Raji (cell line): ENCODE measurements around the gene PI4K2B.

Experiments used
- POLR2A ChIP-seq: IDR thresholded peaks from 2 replicates; pipeline ENCODE4 v1.6.1; 2011; ENCODE audit warnings: low read depth, low read length, control low read depth; ENCODE audit not compliant: insufficient read depth

Gene PI4K2B

GRCh38 chr4:25233737-25234389 is at the start of gene PI4K2B:
TSS of gene PI4K2B (plus strand) at chr4:25234033. CDS start at chr4:25234164, 131 bp downstream.
- peak; percentile 97 for TF ChIP-seq POLR2A

- TF ChIP-seq POLR2A, result no peak
These were observed 49.8 kb upstream of the PI4K2B start for GRCh38 chr4:25184056-25184455.

GRCh38 chr4:25190407-25190806 is 43.4 kb upstream of the PI4K2B start:
- no peak for TF ChIP-seq POLR2A

- TF ChIP-seq POLR2A, result no peak
These were observed 35.1 kb upstream of the PI4K2B start for GRCh38 chr4:25198713-25199112.

- TF ChIP-seq POLR2A, result no peak
These were observed 25.8 kb upstream of the PI4K2B start for GRCh38 chr4:25207997-25208396.

- TF ChIP-seq POLR2A, result no peak
These were observed 24.1 kb upstream of the PI4K2B start for GRCh38 chr4:25209702-25210101.

GRCh38 chr4:25211721-25212120 is 22.1 kb upstream of the PI4K2B start:
- TF ChIP-seq POLR2A, result no peak

- no peak for TF ChIP-seq POLR2A
These were observed 21.0 kb upstream of the PI4K2B start for GRCh38 chr4:25212822-25213221.

- TF ChIP-seq POLR2A, result no peak
These were observed 20.4 kb upstream of the PI4K2B start for GRCh38 chr4:25213347-25213979.

- TF ChIP-seq POLR2A, result no peak
These were observed 18.3 kb upstream of the PI4K2B start for GRCh38 chr4:25215511-25215910.

- no peak for TF ChIP-seq POLR2A
These were observed 12.5 kb upstream of the PI4K2B start for GRCh38 chr4:25221377-25221776.

- TF ChIP-seq POLR2A, result no peak
These were observed 9.9 kb upstream of the PI4K2B start for GRCh38 chr4:25223802-25224375.

GRCh38 chr4:25229804-25230203 is 4.0 kb upstream of the PI4K2B start:
- TF ChIP-seq POLR2A, result no peak

GRCh38 chr4:25233194-25233593 is 639 bp upstream of the PI4K2B start:
- no peak for TF ChIP-seq POLR2A

- TF ChIP-seq POLR2A, result no peak
These were observed 847 bp downstream of the PI4K2B start for GRCh38 chr4:25234390-25235370.
